ENCODE data around the gene FCHO2. TPM values are rescaled to one million over a fixed set of nuclear protein-coding genes. Genes with fewer than 3 reads are reported as not detected.

FCHO2 gene
- total and polyA plus RNA-seq, 2 donors from 2014 or later: 6.5 to 48.1 TPM

DNA sequence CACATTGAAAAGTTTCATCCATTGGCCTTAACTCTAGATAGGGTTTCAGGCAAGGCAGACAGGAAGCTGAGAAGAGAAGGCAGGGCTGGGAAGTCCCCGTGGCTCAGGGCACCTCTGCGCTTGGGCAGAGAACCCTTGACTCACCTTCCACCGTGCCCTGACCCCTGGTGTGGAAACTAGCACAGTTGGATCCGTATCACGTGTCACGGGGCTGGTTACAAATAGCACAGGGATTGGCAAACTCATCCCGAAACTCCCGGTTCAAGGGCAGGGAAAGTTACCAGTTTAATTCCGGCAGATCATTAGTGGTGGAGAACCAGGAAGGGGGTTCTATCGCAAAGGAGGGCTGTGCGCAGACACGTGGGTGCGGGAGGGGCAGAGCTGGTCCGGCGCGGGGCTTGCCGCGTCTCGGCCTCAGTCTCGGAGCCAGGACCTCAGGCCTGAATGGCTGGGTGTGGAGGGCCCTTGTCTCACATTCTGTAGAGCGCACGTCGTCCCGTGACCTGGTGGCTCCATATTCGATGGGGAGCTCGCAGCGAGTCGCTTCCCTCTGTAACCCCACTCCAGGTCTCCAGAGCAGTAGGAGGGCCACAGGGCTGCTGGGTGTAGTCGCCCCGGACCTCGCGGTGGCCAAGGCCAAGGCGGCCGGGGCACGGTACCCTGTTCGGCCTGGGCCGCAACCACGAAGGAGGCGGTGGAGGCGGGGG is 163.8 kb downstream of the FCHO2 start:
- intact Hi-C loops (cut with DNase I): no loop called here
- no peak for FAIRE-seq
- peak overlapping the region in 1 of 3 donors; percentile 51 for H3K9ac ChIP-seq (ENCODE audit: low read length in 3 of 3)
- H3K4me1 ChIP-seq (ENCODE audit: control insufficient read depth in 2 of 3, insufficient read depth in 2 of 3, low read depth in 1 of 3, low read length in 3 of 3): peaks cover 0 to 2% (median 2%) of the 10 kb centered on the region in 3 donors
- TF ChIP-seq, protein P1, sequence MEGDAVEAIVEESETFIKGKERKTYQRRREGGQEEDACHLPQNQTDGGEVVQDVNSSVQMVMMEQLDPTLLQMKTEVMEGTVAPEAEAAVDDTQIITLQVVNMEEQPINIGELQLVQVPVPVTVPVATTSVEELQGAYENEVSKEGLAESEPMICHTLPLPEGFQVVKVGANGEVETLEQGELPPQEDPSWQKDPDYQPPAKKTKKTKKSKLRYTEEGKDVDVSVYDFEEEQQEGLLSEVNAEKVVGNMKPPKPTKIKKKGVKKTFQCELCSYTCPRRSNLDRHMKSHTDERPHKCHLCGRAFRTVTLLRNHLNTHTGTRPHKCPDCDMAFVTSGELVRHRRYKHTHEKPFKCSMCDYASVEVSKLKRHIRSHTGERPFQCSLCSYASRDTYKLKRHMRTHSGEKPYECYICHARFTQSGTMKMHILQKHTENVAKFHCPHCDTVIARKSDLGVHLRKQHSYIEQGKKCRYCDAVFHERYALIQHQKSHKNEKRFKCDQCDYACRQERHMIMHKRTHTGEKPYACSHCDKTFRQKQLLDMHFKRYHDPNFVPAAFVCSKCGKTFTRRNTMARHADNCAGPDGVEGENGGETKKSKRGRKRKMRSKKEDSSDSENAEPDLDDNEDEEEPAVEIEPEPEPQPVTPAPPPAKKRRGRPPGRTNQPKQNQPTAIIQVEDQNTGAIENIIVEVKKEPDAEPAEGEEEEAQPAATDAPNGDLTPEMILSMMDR (IDR thresholded peaks at IDR 0.05; ENCODE audit: borderline replicate concordance, extremely low read depth, insufficient read depth): no peak
- H3K9me3 ChIP-seq (ENCODE audit: control insufficient read depth in 2 of 3, insufficient read depth in 1 of 3, low read length in 3 of 3): peaks cover 0 to 4% (median 0%) of the 10 kb centered on the region in 3 donors
- no peaks in the 10 kb centered on the region for H3K27me3 ChIP-seq (ENCODE audit: control insufficient read depth, insufficient read depth, low read length)
- H3K4me3 ChIP-seq (ENCODE audit: low read length in 3 of 3): peak overlapping the region in 1 of 3 donors; percentile 28
- H3K27ac ChIP-seq (ENCODE audit: low read depth in 2 of 2, low read length in 2 of 2): peak overlapping the region; percentile 59 to 74
- H3K36me3 ChIP-seq (ENCODE audit: control insufficient read depth in 2 of 3, insufficient read depth in 3 of 3, low read length in 3 of 3): no peaks in the 10 kb centered on the region
- DNase-seq: peak in 4 of 5 donors; percentile 37 to 90 (median 54)

DNA sequence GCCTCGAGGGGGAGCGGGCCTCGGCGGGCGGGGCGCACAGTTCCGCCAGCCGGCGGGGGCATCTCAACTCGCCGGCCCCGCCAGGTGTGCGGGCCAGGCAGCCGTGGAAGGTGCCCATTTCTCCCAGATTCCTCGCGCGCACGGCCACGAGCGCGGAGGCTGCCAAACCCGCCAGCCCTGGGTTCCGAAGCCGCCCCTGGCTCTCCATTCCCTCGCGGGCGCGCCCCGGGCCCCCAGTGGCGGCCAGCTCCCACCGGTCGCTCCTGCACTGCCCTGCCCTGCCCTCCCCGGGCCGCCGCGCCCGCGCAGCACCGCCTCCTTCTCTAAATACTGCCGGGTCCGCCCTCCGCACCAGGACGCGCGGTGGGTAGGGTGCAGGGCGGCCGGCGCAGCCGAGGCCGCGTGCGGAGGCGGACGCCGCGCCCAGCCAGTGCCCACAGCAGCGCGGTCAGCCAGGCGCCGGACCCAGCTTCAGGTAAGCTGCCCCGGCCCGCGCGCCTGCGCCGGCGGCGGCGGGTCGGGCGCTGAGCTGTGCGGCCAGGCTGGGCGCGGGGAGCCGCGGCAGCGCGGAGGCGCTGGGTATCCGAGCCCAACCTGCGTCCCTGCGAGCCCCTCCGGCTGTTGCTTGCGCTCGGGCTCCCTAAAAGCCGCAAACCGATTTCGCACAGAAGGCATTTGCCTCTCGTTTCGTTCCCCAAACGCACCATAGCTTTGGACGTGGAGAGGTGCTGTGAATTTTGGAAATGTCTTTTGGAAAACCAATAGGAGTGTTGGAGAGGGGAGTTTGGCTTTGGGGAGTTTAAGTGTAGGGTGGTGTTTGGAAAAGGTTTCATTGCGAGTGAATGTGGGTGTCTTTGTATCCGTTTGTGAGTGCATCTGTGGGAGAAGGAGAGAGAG is 164.6 kb downstream of the FCHO2 start, which contains the start of gene TMEM171:
TSS of gene TMEM171 (plus strand) at position 354 of the 897 bp plus-strand sequence. CDS start 2,799 bp downstream, outside the sequence.
- H3K36me3 ChIP-seq (ENCODE audit: control insufficient read depth in 2 of 3, insufficient read depth in 3 of 3, low read length in 3 of 3): no peaks in the 10 kb centered on the region
- DNase-seq (peak; percentile 68 to 89 (median 74)), FAIRE-seq (no peak)
- H3K9me3 ChIP-seq (ENCODE audit: control insufficient read depth in 2 of 3, insufficient read depth in 1 of 3, low read length in 3 of 3): peaks cover 0 to 4% (median 0%) of the 10 kb centered on the region in 3 donors
- peaks cover 1 to 2% (median 2%) of the 10 kb centered on the region in 3 donors for H3K4me1 ChIP-seq (ENCODE audit: control insufficient read depth in 2 of 3, insufficient read depth in 2 of 3, low read depth in 1 of 3, low read length in 3 of 3)
- no peaks in the 10 kb centered on the region for H3K27me3 ChIP-seq (ENCODE audit: control insufficient read depth, insufficient read depth, low read length)
- intact Hi-C loops (cut with DNase I): no loop called here
- H3K9ac ChIP-seq (ENCODE audit: low read length in 3 of 3): peak within 1 kb of the TSS; percentile 42 to 81 (median 45)
- H3K4me3 ChIP-seq (ENCODE audit: low read length in 3 of 3): peak within 1 kb of the TSS; percentile 71 to 84 (median 81)
- peak within 1 kb of the TSS; percentile 59 to 74 for H3K27ac ChIP-seq (ENCODE audit: low read depth in 2 of 2, low read length in 2 of 2)
- TF ChIP-seq, protein P1 (IDR thresholded peaks at IDR 0.05; ENCODE audit: borderline replicate concordance, extremely low read depth, insufficient read depth): no peak

DNA sequence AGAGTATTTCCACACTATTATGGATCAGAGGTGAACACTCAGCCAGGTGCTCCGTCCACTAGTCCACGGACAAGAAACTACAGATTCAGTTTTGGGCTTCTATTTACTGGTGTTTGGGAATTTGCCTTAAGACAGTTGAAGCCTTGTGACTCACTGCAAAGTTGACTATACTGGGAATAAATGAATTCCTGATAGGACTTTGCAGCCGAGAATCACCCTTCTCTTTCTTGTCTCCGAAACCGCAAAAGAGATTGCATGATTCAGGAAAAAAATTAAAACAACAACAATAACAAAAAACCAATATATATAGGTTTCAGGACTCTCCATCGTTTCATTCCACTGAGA is 165.2 kb downstream of the FCHO2 start:
- H3K27me3 ChIP-seq (ENCODE audit: control insufficient read depth, insufficient read depth, low read length): no peaks in the 10 kb centered on the region
- intact Hi-C loops (cut with DNase I): no loop called here
- H3K36me3 ChIP-seq (ENCODE audit: control insufficient read depth in 2 of 3, insufficient read depth in 3 of 3, low read length in 3 of 3): no peaks in the 10 kb centered on the region
- peak overlapping the region in 1 of 2 donors; percentile 49 for H3K27ac ChIP-seq (ENCODE audit: low read depth in 2 of 2, low read length in 2 of 2)
- H3K4me3 ChIP-seq (ENCODE audit: low read length in 3 of 3): peak overlapping the region; percentile 71 to 84 (median 81)
- H3K9ac ChIP-seq (ENCODE audit: low read length in 3 of 3): peak overlapping the region in 2 of 3 donors; percentile 42 to 81
- H3K4me1 ChIP-seq (ENCODE audit: control insufficient read depth in 2 of 3, insufficient read depth in 2 of 3, low read depth in 1 of 3, low read length in 3 of 3): peaks cover 2 to 6% (median 2%) of the 10 kb centered on the region in 3 donors
- TF ChIP-seq, protein P1 (IDR thresholded peaks at IDR 0.05; ENCODE audit: borderline replicate concordance, extremely low read depth, insufficient read depth): no peak
- FAIRE-seq (no peak), DNase-seq (no peak)
- H3K9me3 ChIP-seq (ENCODE audit: control insufficient read depth in 2 of 3, insufficient read depth in 1 of 3, low read length in 3 of 3): peaks cover 0 to 4% (median 0%) of the 10 kb centered on the region in 3 donors

Measured in kidney (tissue), 14 donors.